AG04449 (cell line): ENCODE results near the gene PTPRJ.
"Not testable (repeated sequence)": the region's sequence is repeated elsewhere in the genome, so short reads cannot be mapped to it uniquely, and the experiment has no call there.

ENCODE experiments used
- CTCF ChIA-PET: fragments of 350-600 bp; formaldehyde crosslinking; extraction: SDS; loops from one replicate; lab custom pipeline; 2021; ENCODE audit warnings: antibody characterized with exemption; lab: Yijun Ruan, JAX
- POLR2A ChIA-PET: fragments of 400-600, 350-600 bp; formaldehyde crosslinking; extraction: SDS; loops from one replicate; lab custom pipeline; 2020; ENCODE audit warnings: antibody characterized with exemption, inconsistent platforms; lab: Yijun Ruan, JAX
- DNase-seq: peaks from one replicate; pipeline ENCODE4 v3.0.0-alpha.2; 2010; ENCODE audit warnings: low read depth, low spot score
- H3K4me3 ChIP-seq: 2 replicates; pipeline ENCODE4 v1.5.1; 2011; ENCODE audit warnings: low read depth, mild to moderate bottlenecking, control low read depth, low read length
- TF ChIP-seq, protein P1 (sequence below): IDR thresholded peaks from one replicate; pipeline ENCODE4 v1.5.1; 2011; ENCODE audit warnings: mild to moderate bottlenecking, moderate library complexity, low read length, control low read depth, inconsistent platforms; ENCODE audit not compliant: insufficient read depth; ENCODE audit errors: missing control alignments

Gene PTPRJ

DNA sequence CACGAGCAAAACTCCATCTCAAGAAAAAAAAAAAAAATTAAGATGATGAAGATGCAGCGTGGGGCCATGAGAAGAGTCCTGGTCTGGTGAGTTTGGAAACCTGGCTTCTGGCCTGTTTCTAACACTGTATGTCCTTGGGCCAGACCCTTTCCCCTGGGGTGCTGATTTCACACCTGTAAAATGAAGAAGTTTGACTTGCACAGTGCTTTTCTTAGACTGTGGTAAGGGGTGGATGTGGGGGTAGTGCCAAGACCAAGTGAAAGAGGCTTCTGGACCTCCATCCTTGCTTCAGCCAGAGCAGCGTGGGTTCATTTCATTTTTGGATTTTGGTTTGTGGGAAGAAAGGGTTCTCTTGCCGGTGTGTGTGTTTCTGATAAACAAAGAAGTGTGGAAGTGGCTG lies 42.1 kb downstream of the PTPRJ start:
- ChIA-PET POLR2A (no interaction called here), CTCF (interaction anchor here (0.7 kb wide), 1 partner anchor 88 kb away, joined by 3 read pairs; no protein-coding TSS in a partner anchor)
- H3K4me3 ChIP-seq = no peak overlapping the region
- TF ChIP-seq, protein P1, sequence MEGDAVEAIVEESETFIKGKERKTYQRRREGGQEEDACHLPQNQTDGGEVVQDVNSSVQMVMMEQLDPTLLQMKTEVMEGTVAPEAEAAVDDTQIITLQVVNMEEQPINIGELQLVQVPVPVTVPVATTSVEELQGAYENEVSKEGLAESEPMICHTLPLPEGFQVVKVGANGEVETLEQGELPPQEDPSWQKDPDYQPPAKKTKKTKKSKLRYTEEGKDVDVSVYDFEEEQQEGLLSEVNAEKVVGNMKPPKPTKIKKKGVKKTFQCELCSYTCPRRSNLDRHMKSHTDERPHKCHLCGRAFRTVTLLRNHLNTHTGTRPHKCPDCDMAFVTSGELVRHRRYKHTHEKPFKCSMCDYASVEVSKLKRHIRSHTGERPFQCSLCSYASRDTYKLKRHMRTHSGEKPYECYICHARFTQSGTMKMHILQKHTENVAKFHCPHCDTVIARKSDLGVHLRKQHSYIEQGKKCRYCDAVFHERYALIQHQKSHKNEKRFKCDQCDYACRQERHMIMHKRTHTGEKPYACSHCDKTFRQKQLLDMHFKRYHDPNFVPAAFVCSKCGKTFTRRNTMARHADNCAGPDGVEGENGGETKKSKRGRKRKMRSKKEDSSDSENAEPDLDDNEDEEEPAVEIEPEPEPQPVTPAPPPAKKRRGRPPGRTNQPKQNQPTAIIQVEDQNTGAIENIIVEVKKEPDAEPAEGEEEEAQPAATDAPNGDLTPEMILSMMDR = no peak
- DNase-seq = no peak

DNA sequence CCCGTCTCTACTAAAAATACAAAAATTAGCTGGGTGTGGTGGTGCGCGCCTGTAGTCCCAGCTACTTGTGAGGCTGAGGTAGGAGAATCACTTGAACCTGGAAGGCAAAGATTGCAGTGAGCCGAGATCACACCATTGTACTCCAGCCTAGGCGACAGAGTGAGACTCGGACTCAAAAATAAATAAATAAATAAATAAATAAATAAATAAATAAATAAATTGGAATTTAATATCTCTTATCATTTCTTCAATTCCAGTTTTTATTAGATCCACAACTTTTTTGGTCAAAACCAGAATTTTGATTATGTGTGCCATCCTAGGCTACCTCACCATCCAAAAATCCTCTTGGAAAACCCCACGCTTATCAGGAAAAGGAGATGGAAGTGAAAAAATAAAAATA lies 43.2 kb downstream of the PTPRJ start:
- CTCF ChIA-PET, H3K4me3 ChIP-seq, POLR2A ChIA-PET, DNase-seq: not testable (repeated sequence)

DNA sequence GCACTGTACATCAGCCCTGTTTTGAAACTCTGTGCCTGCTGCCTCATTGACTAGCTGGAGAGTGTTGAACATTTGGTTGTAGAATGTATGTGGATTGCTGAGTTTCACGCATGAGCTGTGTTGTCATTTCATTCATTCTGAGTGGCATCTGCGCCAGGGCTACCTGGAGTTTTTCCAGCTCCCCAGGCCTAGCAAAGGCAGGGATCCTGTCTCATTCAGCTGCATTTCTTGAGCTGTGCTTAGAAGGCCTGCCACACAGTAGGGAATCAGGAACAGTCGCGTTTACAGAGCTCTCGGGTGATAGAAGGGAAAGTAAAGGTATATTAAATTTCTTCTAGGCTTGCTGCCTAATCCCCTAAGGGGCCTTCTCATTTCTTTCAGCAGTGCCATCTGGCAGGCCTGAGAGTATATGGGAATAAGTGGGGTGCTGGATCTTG lies 44.3 kb downstream of the PTPRJ start:
- no peak for DNase-seq
- ChIA-PET CTCF (interaction anchor here (1.0 to 1.6 kb wide), 2 partner anchors 85 to 86 kb away, joined by 3 to 4 read pairs; no protein-coding TSS in a partner anchor), POLR2A (no interaction called here)
- TF ChIP-seq, protein P1 = no peak
- no peak overlapping the region for H3K4me3 ChIP-seq

DNA sequence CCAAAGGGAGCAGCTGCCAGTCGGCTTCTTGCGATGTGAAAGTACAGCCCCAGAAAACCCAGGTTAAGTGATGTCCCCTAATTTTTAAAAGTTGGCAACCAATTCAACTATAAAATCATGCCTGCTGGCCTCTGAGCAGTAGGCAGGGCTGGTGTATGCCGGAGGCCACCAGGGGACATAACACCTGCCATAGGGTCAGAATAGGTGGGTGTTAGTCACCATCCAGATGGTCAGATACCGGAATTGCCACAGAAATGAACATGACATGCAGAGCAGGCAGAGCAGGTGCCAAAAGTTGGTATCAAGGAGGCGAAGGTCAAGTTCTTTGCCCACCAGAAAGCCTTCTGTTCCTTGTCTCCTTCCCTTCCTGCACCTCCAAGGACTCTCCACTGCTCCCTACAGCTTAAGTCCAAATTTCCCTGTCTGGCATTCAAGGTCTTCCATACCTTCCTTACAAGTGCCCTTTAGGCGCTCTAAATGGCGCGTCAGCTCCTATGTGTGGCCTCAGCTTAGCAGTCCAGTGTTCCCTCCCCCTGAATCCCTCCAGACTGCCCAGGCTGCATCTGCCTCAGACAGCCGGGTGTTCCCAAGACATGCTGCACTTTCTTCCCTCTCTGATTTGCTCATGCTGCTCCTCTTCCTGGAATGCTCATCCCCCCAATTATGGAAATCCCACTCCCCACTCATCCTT lies 45.1 kb downstream of the PTPRJ start:
- ChIA-PET POLR2A (no interaction called here), CTCF (interaction anchor here (1.0 to 1.6 kb wide), 4 partner anchors 14 to 91 kb away, joined by 3 to 4 read pairs (median 3); no protein-coding TSS in a partner anchor)
- no peak for DNase-seq
- TF ChIP-seq, protein P1 = no peak
- no peak overlapping the region for H3K4me3 ChIP-seq

DNA sequence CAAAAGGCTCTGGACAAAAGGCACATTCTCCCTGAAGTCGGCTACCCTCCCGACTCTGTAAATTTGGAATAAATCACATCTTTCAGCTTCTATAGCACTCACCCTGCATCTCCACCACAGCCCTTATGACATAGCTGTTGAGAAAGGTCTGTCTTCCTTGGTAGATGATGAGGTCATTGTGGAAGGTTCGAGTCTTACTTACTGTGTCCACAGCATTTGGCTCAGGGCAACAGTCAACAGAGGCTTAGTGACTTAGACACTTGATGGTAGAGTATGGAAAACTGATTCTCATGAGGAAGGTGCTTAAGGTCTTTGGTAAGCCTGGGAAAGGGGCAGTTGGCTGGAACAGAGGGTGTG lies 45.6 kb downstream of the PTPRJ start:
- ChIA-PET POLR2A (no interaction called here), CTCF (interaction anchor here (1.1 to 1.6 kb wide), 3 partner anchors 15 to 91 kb away, joined by 3 to 4 read pairs (median 3); no protein-coding TSS in a partner anchor)
- no peak for DNase-seq
- TF ChIP-seq, protein P1 = no peak
- H3K4me3 ChIP-seq = no peak overlapping the region

DNA sequence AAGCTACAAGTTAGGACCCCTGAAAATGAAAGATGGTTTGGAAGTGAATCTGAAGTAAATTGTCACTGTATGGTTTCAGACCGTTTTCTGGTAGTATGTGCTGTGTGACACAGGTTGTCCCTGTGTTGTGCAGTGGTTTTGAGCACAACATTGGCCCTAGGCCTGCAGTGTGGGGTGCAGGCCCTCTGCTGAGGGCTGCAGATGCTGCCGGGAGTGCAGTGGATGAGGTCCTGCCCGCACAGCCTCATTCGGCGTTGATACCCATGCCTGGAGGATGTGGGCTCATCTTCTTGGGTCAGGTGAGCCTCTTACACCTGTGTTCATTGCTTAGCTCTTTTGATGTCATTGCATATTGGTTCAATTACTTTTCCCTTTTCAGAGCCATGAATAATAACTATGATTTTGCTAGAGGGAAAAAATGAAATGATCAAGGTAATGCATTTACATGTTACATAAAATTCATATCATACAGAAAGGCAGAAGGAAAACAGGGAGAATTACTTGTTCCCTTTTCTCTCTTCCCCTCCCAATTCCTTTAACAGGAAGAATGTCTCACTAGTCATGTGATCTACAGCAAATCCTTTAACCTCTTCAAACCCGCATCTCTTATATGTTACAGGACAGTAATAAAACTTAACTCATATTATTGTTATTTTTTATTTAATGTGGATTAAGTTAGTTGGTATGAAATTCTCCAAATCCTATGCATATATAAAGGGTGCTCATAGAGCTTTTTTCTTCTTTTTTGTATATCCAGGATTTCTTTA lies 48.7 kb downstream of the PTPRJ start:
- TF ChIP-seq, protein P1 = no peak
- ChIA-PET POLR2A (no interaction called here), CTCF (interaction anchor here (1.3 kb wide), 1 partner anchor 13 kb away, joined by 4 read pairs; no protein-coding TSS in a partner anchor)
- no peak overlapping the region for H3K4me3 ChIP-seq
- no peak for DNase-seq
